Ecto neural progenitor cell (in vitro differentiated cells): ENCODE results near the gene GART.

ENCODE experiments used
- DNase-seq: peaks from one replicate; pipeline ENCODE4 v3.0.0-alpha.2; 2018; ENCODE audit warnings: low spot score

Gene GART

GRCh38 chr21:33552999-33553598 lies 11.2 kb upstream of the GART start:
- DNase-seq, result no peak

- no peak for DNase-seq
Observed at GRCh38 chr21:33552093-33552998, 10.4 kb upstream of the GART start.

- no peak for DNase-seq
Observed at GRCh38 chr21:33551664-33552063, 9.7 kb upstream of the GART start.

GRCh38 chr21:33550772-33551660 lies 9.1 kb upstream of the GART start:
- no peak for DNase-seq

- no peak for DNase-seq
Observed at GRCh38 chr21:33549848-33550771, 8.2 kb upstream of the GART start.

GRCh38 chr21:33546086-33546485 lies 4.2 kb upstream of the GART start:
- no peak for DNase-seq

GRCh38 chr21:33544451-33545195 lies 2.7 kb upstream of the GART start:
- no peak for DNase-seq

GRCh38 chr21:33543505-33544129 lies 1.7 kb upstream of the GART start:
- DNase-seq, result peak; percentile 86

- peak; percentile 99 for DNase-seq
Observed at GRCh38 chr21:33542640-33543504, 955 bp upstream of the GART start, which contains the start of gene SON. Gene SON (plus strand): TSS chr21:33543038. CDS start chr21:33543093, 55 bp downstream.

GRCh38 chr21:33541105-33541711 lies 709 bp downstream of the GART start:
- no peak for DNase-seq

- no peak for DNase-seq
Observed at GRCh38 chr21:33540711-33541104, 1.2 kb downstream of the GART start.

GRCh38 chr21:33539616-33540015 lies 2.3 kb downstream of the GART start:
- DNase-seq, result no peak

- no peak for DNase-seq
Observed at GRCh38 chr21:33537212-33537611, 4.7 kb downstream of the GART start.

GRCh38 chr21:33531007-33531406 lies 10.9 kb downstream of the GART start:
- no peak for DNase-seq

GRCh38 chr21:33522953-33523349 lies 19.0 kb downstream of the GART start:
- DNase-seq, result no peak

- no peak for DNase-seq
Observed at GRCh38 chr21:33522297-33522952, 19.5 kb downstream of the GART start.

- no peak for DNase-seq
Observed at GRCh38 chr21:33518899-33519298, 23.0 kb downstream of the GART start.

GRCh38 chr21:33514229-33514628 lies 27.7 kb downstream of the GART start:
- DNase-seq, result no peak
